B cell (primary cell): ENCODE measurements around the gene TMEM255B. TPM values are rescaled to one million over a fixed set of nuclear protein-coding genes. Genes with fewer than 3 reads are reported as not detected.

ENCODE experiments used
- ATAC-seq: fragments of 200-7000 bp; cut with Tn5 transposase; one replicate; pipeline ENCODE4 v1.10.0; 2021; ENCODE audit warnings: low read depth, mild to moderate bottlenecking, moderate number of reproducible peaks, moderate library complexity
- CTCF ChIA-PET: fragments of 350-600 bp; sonication (Branson Sonifier 250); formaldehyde crosslinking; loops from one replicate; lab custom pipeline; 2021; ENCODE audit warnings: antibody characterized with exemption, inconsistent platforms; lab: Charles Lee
- POLR2A ChIA-PET: fragments of 350-600 bp; sonication (Branson Sonifier 250); formaldehyde crosslinking; loops from one replicate; lab custom pipeline; 2021; ENCODE audit warnings: antibody characterized with exemption; lab: Charles Lee
- DNase-seq: peaks from one replicate; pipeline ENCODE4 v3.0.0; 2013
- H2AFZ ChIP-seq: 2 replicates; pipeline ENCODE4 v1.6.1; 2012; ENCODE audit warnings: mild to moderate bottlenecking, low read depth, low read length; ENCODE audit not compliant: insufficient read depth, poor library complexity, severe bottlenecking
- H3K27ac ChIP-seq, 2 donors: 1 replicate in 1 of 2; 2 replicates in 1 of 2; pipeline ENCODE4 v1.5.1; 2012 to 2013; ENCODE audit warnings: low read length in 2 of 2, mild to moderate bottlenecking in 2 of 2, moderate library complexity in 1 of 2
- H3K27me3 ChIP-seq, 4 experiments: fragments of 200-600 bp in 1 of 4; sonication (generic) in 1 of 4; replicated peaks in 1 of 4; 1 replicate in 2 of 4; 2 replicates in 2 of 4; pipeline versions ENCODE4 v1.6.1 to v1.7.0; 2013 to 2016; ENCODE audit warnings: low read length in 3 of 4, mild to moderate bottlenecking in 2 of 4, mixed read lengths in 1 of 4, moderate library complexity in 1 of 4; ENCODE audit not compliant: insufficient read depth in 4 of 4, control insufficient read depth in 3 of 4; ENCODE audit errors: control extremely low read depth in 1 of 4
- H3K36me3 ChIP-seq, 2 experiments: replicated peaks in 1 of 2; 1 replicate in 1 of 2; 2 replicates in 1 of 2; pipeline versions ENCODE4 v1.6.1 to v1.7.1; 2013; ENCODE audit warnings: low read length in 1 of 2; ENCODE audit not compliant: insufficient read depth in 2 of 2, control insufficient read depth in 1 of 2; ENCODE audit errors: control extremely low read depth in 1 of 2, extremely low read depth in 1 of 2
- H3K4me1 ChIP-seq, 2 donors: fragments of 200-600 bp in 1 of 2; sonication (generic) in 1 of 2; 1 replicate in 1 of 2; 2 replicates in 1 of 2; pipeline versions ENCODE4 v1.5.1 to v1.6.1; 2013 to 2017; ENCODE audit warnings: low read length in 2 of 2; ENCODE audit not compliant: control insufficient read depth in 2 of 2, insufficient read depth in 2 of 2
- H3K4me2 ChIP-seq: replicated peaks from 2 replicates; pipeline ENCODE3; 2012; ENCODE audit warnings: mild to moderate bottlenecking, low read depth, low read length; ENCODE audit not compliant: poor library complexity, severe bottlenecking
- H3K4me3 ChIP-seq, 5 experiments: fragments of 200-600 bp in 1 of 5; sonication (generic) in 1 of 5; 1 replicate in 3 of 5; 2 replicates in 2 of 5; pipeline versions ENCODE4 v1.5.1 to v1.7.0; 2011 to 2016; ENCODE audit warnings: low read length in 4 of 5, mild to moderate bottlenecking in 4 of 5, low read depth in 2 of 5, control low read depth in 1 of 5, moderate library complexity in 1 of 5; ENCODE audit not compliant: insufficient read depth in 1 of 5; ENCODE audit errors: control extremely low read depth in 1 of 5, extremely low read depth in 1 of 5
- H3K79me2 ChIP-seq: fragments of 200-600 bp; sonication (generic); one replicate; pipeline ENCODE4 v1.6.0; 2016; ENCODE audit warnings: low read length; ENCODE audit not compliant: control insufficient read depth, insufficient read depth
- H3K9ac ChIP-seq: fragments of 200-600 bp; sonication (generic); 2 replicates; pipeline ENCODE4 v1.6.1; 2017; ENCODE audit warnings: mild to moderate bottlenecking, low read length, moderate library complexity
- H3K9me3 ChIP-seq, 3 donors: one replicate each; pipeline versions ENCODE4 v1.6.1 to v1.7.1; 2013; ENCODE audit warnings: low read length in 2 of 3; ENCODE audit not compliant: control insufficient read depth in 2 of 3, insufficient read depth in 1 of 3; ENCODE audit errors: control extremely low read depth in 1 of 3
- H4K20me1 ChIP-seq: 2 replicates; pipeline ENCODE4 v1.6.0; 2012; ENCODE audit warnings: mild to moderate bottlenecking, low read length; ENCODE audit not compliant: insufficient read depth, control insufficient read depth, poor library complexity, severe bottlenecking
- H3K27ac Mint-ChIP-seq: one replicate; pipeline ENCODE4 v1.8.0; 2021; ENCODE audit warnings: mixed read lengths
- H3K27me3 Mint-ChIP-seq: one replicate; pipeline ENCODE4 v1.8.0; 2021; ENCODE audit warnings: mixed read lengths
- H3K4me1 Mint-ChIP-seq: one replicate; pipeline ENCODE4 v1.8.0; 2021; ENCODE audit warnings: mixed read lengths
- H3K4me3 Mint-ChIP-seq: one replicate; pipeline ENCODE4 v1.8.0; 2021; ENCODE audit warnings: mixed read lengths
- H3K9me3 Mint-ChIP-seq: one replicate; pipeline ENCODE4 v1.8.0; 2022; ENCODE audit warnings: mixed read lengths; ENCODE audit not compliant: insufficient read depth
- EZH2 ChIP-seq: IDR thresholded peaks from 2 replicates; pipeline ENCODE4 v1.6.1; 2012; ENCODE audit warnings: borderline replicate concordance, low read depth, mild to moderate bottlenecking, moderate library complexity, low read length; ENCODE audit not compliant: insufficient read depth, poor library complexity, severe bottlenecking
- WGBS: methylation state at CpG from one replicate; pipeline ENCODE4 v1.1.5; 2013; ENCODE audit warnings: missing lambda C conversion rate; ENCODE audit not compliant: insufficient coverage; 5-methylcytosine and 5-hydroxymethylcytosine counted together
- intact Hi-C: fragments of 100-400 bp; cut with micrococcal nuclease; formaldehyde crosslinking; loops from one replicate; pipeline ENCODE4 v1.10.0; 2022
- polyA plus RNA-seq: library from polyadenylated mRNA; depleted of rRNA; stranded (reverse); fragments of >200 nt; gene quantifications from 2 replicates; pipeline ENCODE4 v1.2.3, GENCODE V29; 2012
- total RNA-seq, 2 donors: library from RNA; stranded (reverse); fragments of 120-200 nt in 1 of 2; gene quantifications; 1 replicate in 1 of 2; 2 replicates in 1 of 2; pipeline versions ENCODE4 v1.2.3 to v1.2.4, GENCODE V29; 2013 to 2022
- TF ChIP-seq, protein P1 (sequence below): fragments of 200-600 bp; IDR thresholded peaks from one replicate; pipeline ENCODE4 v1.8.0; 2022; ENCODE audit warnings: antibody characterized with exemption, mild to moderate bottlenecking

TMEM255B gene
- total and polyA plus RNA-seq, 2 donors (not counting 1 experiment from before 2014, with no cell fraction given): 2.1 to 8.2 TPM

DNA sequence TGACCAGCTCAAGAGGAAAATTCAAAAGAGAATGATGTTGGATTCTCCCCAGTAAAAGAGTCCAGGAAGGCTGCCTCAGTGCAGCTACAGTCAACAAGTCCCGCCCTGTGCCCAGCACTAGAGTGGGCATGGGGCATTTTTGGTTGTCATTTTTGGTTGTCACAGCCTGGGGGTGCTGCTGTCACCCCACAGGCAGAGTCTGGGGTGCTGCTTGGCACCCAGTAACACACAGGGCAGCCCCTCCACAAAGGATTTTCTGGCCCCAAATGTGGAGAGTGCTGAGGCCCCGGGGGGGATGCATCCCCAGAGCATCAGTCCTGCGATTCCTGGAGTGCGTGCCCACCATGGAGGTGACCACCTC lies 28.2 kb upstream of the TMEM255B start:
- intact Hi-C loops: no loop called here
- Histone ChIP-seq H3K4me2 (no peak overlapping the region), H3K4me3 (no peak overlapping the region), H4K20me1 (no peaks in the 10 kb centered on the region), H3K27me3 (peaks cover 0 to 6% (median 0%) of the 10 kb centered on the region in 4 experiments), H3K27ac (no peak overlapping the region), H3K36me3 (no peaks in the 10 kb centered on the region), H3K4me1 (peaks cover 8 to 17% of the 10 kb centered on the region in 2 donors), H3K79me2 (no peaks in the 10 kb centered on the region), H2AFZ (no peak overlapping the region), H3K9me3 (peaks cover 0 to 48% (median 0%) of the 10 kb centered on the region in 3 donors), H3K9ac (no peak overlapping the region)
- DNase-seq: no peak
- TF ChIP-seq, protein P1, sequence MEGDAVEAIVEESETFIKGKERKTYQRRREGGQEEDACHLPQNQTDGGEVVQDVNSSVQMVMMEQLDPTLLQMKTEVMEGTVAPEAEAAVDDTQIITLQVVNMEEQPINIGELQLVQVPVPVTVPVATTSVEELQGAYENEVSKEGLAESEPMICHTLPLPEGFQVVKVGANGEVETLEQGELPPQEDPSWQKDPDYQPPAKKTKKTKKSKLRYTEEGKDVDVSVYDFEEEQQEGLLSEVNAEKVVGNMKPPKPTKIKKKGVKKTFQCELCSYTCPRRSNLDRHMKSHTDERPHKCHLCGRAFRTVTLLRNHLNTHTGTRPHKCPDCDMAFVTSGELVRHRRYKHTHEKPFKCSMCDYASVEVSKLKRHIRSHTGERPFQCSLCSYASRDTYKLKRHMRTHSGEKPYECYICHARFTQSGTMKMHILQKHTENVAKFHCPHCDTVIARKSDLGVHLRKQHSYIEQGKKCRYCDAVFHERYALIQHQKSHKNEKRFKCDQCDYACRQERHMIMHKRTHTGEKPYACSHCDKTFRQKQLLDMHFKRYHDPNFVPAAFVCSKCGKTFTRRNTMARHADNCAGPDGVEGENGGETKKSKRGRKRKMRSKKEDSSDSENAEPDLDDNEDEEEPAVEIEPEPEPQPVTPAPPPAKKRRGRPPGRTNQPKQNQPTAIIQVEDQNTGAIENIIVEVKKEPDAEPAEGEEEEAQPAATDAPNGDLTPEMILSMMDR: no peak
- TF ChIP-seq EZH2: no peak
- Mint-ChIP-seq H3K4me3 (no peak overlapping the region), H3K4me1 (peaks cover 7% of the 10 kb centered on the region), H3K27me3 (peaks cover 4% of the 10 kb centered on the region), H3K27ac (no peak overlapping the region), H3K9me3 (no peaks in the 10 kb centered on the region)
- 88% methylated on average over 4 of the region's 4 CpGs for WGBS
- POLR2A ChIA-PET: no interaction called here
- ATAC-seq: no peak
- CTCF ChIA-PET: no interaction called here

DNA sequence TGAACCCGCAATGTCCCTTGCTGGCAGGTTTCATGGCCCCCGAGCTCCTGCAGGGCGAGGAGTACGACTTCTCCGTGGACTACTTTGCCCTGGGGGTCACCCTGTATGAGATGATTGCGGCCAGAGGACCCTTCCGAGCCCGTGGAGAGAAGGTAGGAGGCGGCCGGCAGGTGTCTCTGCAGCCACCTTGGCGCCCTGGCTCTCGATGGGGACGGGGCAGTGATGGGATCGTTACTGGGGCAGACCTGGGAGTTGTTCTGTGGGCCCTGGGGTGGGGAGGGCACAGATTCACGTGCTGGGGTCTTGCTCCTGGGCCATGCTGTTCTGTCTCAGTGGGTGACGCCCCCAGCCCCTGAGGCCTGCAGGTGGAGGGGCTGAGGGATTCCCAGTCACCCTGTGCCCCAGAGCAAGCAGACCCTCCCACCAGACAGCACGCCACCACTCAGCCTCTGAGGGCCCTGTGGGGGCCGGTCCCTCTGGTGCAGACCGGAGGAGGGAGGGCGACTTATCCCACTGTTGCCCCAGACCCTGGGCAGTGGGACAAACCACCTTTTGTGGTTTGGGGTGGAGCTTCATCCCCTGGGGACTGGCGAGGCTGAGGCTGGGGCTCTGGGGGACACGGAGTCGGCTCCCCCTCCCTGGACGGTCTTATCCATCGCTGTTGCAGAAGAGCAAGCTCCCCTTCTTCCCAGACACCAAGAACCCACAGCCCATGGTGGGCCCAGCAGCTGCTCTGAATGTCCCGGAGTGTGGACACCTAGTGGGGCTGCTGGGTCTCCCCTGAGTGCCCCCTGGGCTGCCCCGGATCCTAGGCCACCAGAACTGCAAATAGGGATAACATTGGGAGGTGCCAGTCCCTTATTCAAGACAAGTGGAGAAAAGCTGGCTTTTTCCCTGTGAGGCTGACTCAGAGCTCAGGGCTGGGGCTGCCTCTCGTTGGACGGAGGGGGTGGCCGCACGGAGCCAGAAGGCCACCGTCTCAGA lies 27.5 kb upstream of the TMEM255B start:
- Histone ChIP-seq H3K4me1 (peaks cover 8 to 16% of the 10 kb centered on the region in 2 donors), H3K4me2 (no peak overlapping the region), H3K27me3 (peaks cover 0 to 6% (median 0%) of the 10 kb centered on the region in 4 experiments), H3K4me3 (no peak overlapping the region), H4K20me1 (no peaks in the 10 kb centered on the region), H3K27ac (no peak overlapping the region), H3K9ac (no peak overlapping the region), H3K9me3 (peaks cover 0 to 45% (median 0%) of the 10 kb centered on the region in 3 donors), H3K36me3 (no peaks in the 10 kb centered on the region), H2AFZ (no peak overlapping the region), H3K79me2 (no peaks in the 10 kb centered on the region)
- no peak overlapping the region for H3K27ac Mint-ChIP-seq
- H3K9me3 Mint-ChIP-seq: no peaks in the 10 kb centered on the region
- ATAC-seq: no peak
- no peak for TF ChIP-seq EZH2
- TF ChIP-seq, protein P1: no peak
- H3K4me1 Mint-ChIP-seq: peaks cover 7% of the 10 kb centered on the region
- intact Hi-C loops: no loop called here
- ChIA-PET CTCF (no interaction called here), POLR2A (no interaction called here)
- WGBS: 81% methylated on average over 30 of the region's 32 CpGs
- peaks cover 4% of the 10 kb centered on the region for H3K27me3 Mint-ChIP-seq
- H3K4me3 Mint-ChIP-seq: no peak overlapping the region
- DNase-seq: no peak
